ENCODE data around the gene BSND. TPM values are rescaled to one million over a fixed set of nuclear protein-coding genes. Genes with fewer than 3 reads are reported as not detected.

Gene BSND
- total RNA-seq, 4 donors from 2014 or later, result not detected

- no peaks in the 10 kb centered on the region for H3K9me3 ChIP-seq
- H3K36me3 ChIP-seq, result no peaks in the 10 kb centered on the region
- in situ Hi-C loops (cut with MboI; ENCODE audit: low sequenced_read_pairs in 4 of 4), result loop anchor here in 3 of 4 donors (5.0 kb wide), 2 partner anchors 44 to 49 kb away; no protein-coding TSS in a partner anchor
- ATAC-seq (peak; percentile 72 to 85), DNase-seq (peak; percentile 32 to 46)
- intact Hi-C loops (cut with DNase I; ENCODE audit: low total_unique reads), result loop anchor here (1.0 kb wide), 3 partner anchors 23 to 51 kb away; no protein-coding TSS in a partner anchor
- H3K4me3 ChIP-seq, result no peak overlapping the region
- H3K4me1 ChIP-seq, result peaks cover 0 to 6% of the 10 kb centered on the region in 2 donors
- no peak overlapping the region for H3K27ac ChIP-seq
- TF ChIP-seq, protein P1, sequence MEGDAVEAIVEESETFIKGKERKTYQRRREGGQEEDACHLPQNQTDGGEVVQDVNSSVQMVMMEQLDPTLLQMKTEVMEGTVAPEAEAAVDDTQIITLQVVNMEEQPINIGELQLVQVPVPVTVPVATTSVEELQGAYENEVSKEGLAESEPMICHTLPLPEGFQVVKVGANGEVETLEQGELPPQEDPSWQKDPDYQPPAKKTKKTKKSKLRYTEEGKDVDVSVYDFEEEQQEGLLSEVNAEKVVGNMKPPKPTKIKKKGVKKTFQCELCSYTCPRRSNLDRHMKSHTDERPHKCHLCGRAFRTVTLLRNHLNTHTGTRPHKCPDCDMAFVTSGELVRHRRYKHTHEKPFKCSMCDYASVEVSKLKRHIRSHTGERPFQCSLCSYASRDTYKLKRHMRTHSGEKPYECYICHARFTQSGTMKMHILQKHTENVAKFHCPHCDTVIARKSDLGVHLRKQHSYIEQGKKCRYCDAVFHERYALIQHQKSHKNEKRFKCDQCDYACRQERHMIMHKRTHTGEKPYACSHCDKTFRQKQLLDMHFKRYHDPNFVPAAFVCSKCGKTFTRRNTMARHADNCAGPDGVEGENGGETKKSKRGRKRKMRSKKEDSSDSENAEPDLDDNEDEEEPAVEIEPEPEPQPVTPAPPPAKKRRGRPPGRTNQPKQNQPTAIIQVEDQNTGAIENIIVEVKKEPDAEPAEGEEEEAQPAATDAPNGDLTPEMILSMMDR (IDR thresholded peaks at IDR 0.05 in 4 of 5, conservative IDR thresholded peaks at IDR 0.05 in 1 of 5), result peak; percentile 58 to 89 (median 81)
- no peak for TF ChIP-seq POLR2A (IDR thresholded peaks at IDR 0.05)
- peaks cover 13 to 16% (median 16%) of the 10 kb centered on the region in 3 donors for H3K27me3 ChIP-seq
Measured at GRCh38 chr1:54996359-54996868, 2.3 kb upstream of the BSND start.

GRCh38 chr1:54996869-54997710, 1.6 kb upstream of the BSND start:
- in situ Hi-C loops (cut with MboI; ENCODE audit: low sequenced_read_pairs in 4 of 4), result loop anchor here in 3 of 4 donors (5.0 kb wide), 2 partner anchors 45 to 50 kb away; no protein-coding TSS in a partner anchor
- Histone ChIP-seq H3K27ac (no peak overlapping the region), H3K4me3 (no peak overlapping the region), H3K27me3 (peaks cover 13 to 16% (median 16%) of the 10 kb centered on the region in 3 donors), H3K4me1 (peaks cover 0 to 6% of the 10 kb centered on the region in 2 donors), H3K36me3 (no peaks in the 10 kb centered on the region), H3K9me3 (no peaks in the 10 kb centered on the region)
- TF ChIP-seq POLR2A (IDR thresholded peaks at IDR 0.05), result no peak
- TF ChIP-seq, protein P1 (IDR thresholded peaks at IDR 0.05 in 4 of 5, conservative IDR thresholded peaks at IDR 0.05 in 1 of 5), result no peak
- no peak for DNase-seq
- intact Hi-C loops (cut with DNase I; ENCODE audit: low total_unique reads), result loop anchor here (1.0 kb wide), 3 partner anchors 24 to 52 kb away; no protein-coding TSS in a partner anchor
- no peak for ATAC-seq

- no peaks in the 10 kb centered on the region for H3K36me3 ChIP-seq
- in situ Hi-C loops (cut with MboI; ENCODE audit: low sequenced_read_pairs in 4 of 4) (loop anchor here in 3 of 4 donors (5.0 kb wide), 2 partner anchors 45 to 50 kb away; no protein-coding TSS in a partner anchor), intact Hi-C loops (cut with DNase I; ENCODE audit: low total_unique reads) (no loop called here)
- H3K4me3 ChIP-seq, result no peak overlapping the region
- peaks cover 0 to 6% of the 10 kb centered on the region in 2 donors for H3K4me1 ChIP-seq
- H3K27ac ChIP-seq, result no peak overlapping the region
- peaks cover 13 to 16% (median 16%) of the 10 kb centered on the region in 3 donors for H3K27me3 ChIP-seq
- H3K9me3 ChIP-seq, result no peaks in the 10 kb centered on the region
- DNase-seq, result no peak
- no peak for TF ChIP-seq POLR2A (IDR thresholded peaks at IDR 0.05)
- TF ChIP-seq, protein P1 (IDR thresholded peaks at IDR 0.05 in 4 of 5, conservative IDR thresholded peaks at IDR 0.05 in 1 of 5), result no peak
- ATAC-seq, result no peak
Measured at GRCh38 chr1:54997711-54997986, 1.1 kb upstream of the BSND start.

- Histone ChIP-seq H3K4me3 (no peak overlapping the region), H3K36me3 (no peaks in the 10 kb centered on the region), H3K4me1 (peaks cover 0 to 6% of the 10 kb centered on the region in 2 donors), H3K27ac (no peak overlapping the region), H3K27me3 (peaks cover 13 to 16% (median 16%) of the 10 kb centered on the region in 3 donors), H3K9me3 (no peaks in the 10 kb centered on the region)
- intact Hi-C loops (cut with DNase I; ENCODE audit: low total_unique reads), result no loop called here
- ATAC-seq (no peak), DNase-seq (no peak)
- no peak for TF ChIP-seq POLR2A (IDR thresholded peaks at IDR 0.05)
- TF ChIP-seq, protein P1 (IDR thresholded peaks at IDR 0.05 in 4 of 5, conservative IDR thresholded peaks at IDR 0.05 in 1 of 5), result no peak
- in situ Hi-C loops (cut with MboI; ENCODE audit: low sequenced_read_pairs in 4 of 4), result loop anchor here in 3 of 4 donors (5.0 kb wide), 2 partner anchors 46 to 51 kb away; no protein-coding TSS in a partner anchor
Measured at GRCh38 chr1:54998100-54998499, 633 bp upstream of the BSND start.

Measured in gastrocnemius medialis (tissue), 4 donors.